GM12891 (cell line): ENCODE data around the gene NR6A1.

Source experiments
- PAX5 ChIP-seq: IDR thresholded peaks from 2 replicates; pipeline ENCODE4 v1.6.1; 2011; ENCODE audit warnings: low read length, moderate library complexity, mild to moderate bottlenecking; ENCODE audit not compliant: insufficient read depth, severe bottlenecking
- POLR2A ChIP-seq: IDR thresholded peaks from 2 replicates; pipeline ENCODE4 v1.6.1; 2011; ENCODE audit warnings: low read depth, low read length, control low read depth
- TAF1 ChIP-seq: IDR thresholded peaks from 2 replicates; pipeline ENCODE4 v1.6.1; 2011; ENCODE audit warnings: low read depth, low read length, control low read depth

- TF ChIP-seq TAF1 = no peak
- TF ChIP-seq PAX5 = no peak
- TF ChIP-seq POLR2A = no peak
Measured at GRCh38 chr9:124707666-124708065, 63.4 kb downstream of the NR6A1 start.
